Endometrial microvascular endothelial cells (primary cell): ENCODE results near the gene RHBG. TPM values are rescaled to one million over a fixed set of nuclear protein-coding genes. Genes with fewer than 3 reads are reported as not detected.
"Not testable (repeated sequence)": the region's sequence is repeated elsewhere in the genome, so short reads cannot be mapped to it uniquely, and the experiment has no call there.

Experiments
- in situ Hi-C: cut with HindIII; loops from 2 replicates; pipeline ENCODE4 v1.10.0; 2017; ENCODE audit warnings: low sequenced_read_pairs, low pct_unique_long_range_greater_than_20kb; ENCODE audit errors: inconsistent ontology term
- total RNA-seq: library from RNA; depleted of rRNA; stranded (reverse); fragments of >200 nt; gene quantifications from one replicate; pipeline ENCODE4 v1.2.3, GENCODE V29; 2015; ENCODE audit errors: inconsistent ontology term

The RHBG gene
- total RNA-seq, 1 donor from 2014 or later, result not detected

DNA sequence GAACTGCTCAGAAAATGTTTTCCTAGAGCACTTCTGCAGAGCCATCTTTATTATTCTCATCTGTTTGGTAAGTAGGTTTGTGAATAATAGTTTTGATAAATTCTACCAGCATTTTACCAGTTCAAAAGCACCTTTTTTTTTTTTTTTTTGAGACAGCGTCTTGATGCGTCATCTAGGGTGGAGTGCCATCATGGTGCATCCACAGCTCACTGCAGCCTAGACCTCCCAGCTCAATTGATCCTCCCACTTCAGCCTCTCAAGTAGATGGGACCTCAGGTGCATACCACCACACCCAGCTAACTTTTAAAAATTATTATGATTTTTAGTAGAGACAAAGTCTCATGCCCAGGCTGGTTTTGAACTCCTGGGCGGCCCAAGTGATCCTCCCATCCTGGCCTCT is 9.8 kb upstream of the RHBG start:
- in situ Hi-C loops, result no loop called here

- in situ Hi-C loops, result no loop called here
Observed at GRCh38 chr1:156359973-156360372, 9.0 kb upstream of the RHBG start.

- in situ Hi-C loops, result no loop called here
Observed at GRCh38 chr1:156360534-156360933, 8.5 kb upstream of the RHBG start.

- in situ Hi-C loops, result no loop called here
Observed at GRCh38 chr1:156365754-156366153, 3.3 kb upstream of the RHBG start.

- in situ Hi-C loops, result no loop called here
Observed at GRCh38 chr1:156366378-156367166, 2.4 kb upstream of the RHBG start.

DNA sequence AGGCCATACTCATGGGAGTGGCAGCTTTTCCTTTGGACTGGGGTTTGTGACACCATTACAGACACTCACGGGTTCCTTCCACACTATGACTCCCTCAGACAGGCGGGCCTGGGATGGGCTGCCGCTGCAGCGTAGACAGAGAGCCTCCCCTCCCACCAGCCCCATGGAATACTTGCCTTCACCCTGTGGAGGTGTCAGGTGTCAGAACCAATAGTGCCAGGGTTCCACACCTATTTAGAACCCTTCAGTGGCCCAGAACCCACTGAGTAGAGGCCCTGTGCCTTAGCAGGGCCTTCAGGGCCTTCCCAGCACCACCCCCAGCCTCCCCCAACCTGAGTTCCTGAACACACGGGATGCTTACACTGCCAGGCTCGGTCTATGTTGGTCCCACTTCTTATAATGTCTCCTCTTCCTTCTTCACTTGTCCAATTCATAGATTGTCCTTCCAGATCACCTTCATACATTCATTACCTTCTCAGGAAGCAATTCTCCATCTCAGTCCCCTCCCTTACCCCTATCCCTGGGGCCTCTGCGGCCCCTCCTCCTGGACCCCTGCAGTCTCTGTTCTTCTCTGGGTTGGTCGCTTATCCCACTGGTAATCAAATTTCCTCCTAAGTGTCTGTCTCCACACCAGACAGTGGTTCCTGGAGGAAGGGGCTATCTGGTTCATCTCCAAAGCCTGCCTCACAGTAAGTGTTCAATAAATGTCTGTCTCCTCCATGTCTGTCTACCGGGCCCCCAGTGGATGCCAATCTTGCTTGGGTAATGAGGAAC is 1.4 kb upstream of the RHBG start:
- in situ Hi-C loops, result no loop called here

DNA sequence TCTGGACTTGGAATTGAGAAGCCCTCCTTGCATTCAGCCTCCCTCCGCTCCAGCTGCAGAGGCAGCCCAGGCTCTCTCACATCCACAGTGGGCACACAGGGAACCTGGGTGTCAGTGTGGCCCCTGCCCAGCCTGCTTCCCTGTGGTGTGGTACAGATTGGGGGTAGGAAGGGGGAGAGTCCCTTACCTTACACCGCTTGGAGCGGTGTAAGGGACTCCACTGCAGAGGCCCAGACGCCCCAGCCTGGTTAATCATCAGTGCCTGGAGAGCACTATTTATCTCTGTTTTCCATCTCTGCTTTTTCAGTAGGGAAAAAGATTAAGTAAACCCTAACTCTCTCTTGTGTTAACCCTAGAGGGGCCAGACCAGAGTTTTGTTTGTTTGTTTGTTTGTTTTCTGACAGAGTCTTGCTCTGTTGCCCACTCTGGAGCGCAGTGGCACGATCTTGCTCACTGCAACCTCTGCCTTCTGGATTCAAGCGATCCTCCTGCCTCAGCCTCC is 803 bp upstream of the RHBG start:
- in situ Hi-C loops, result no loop called here

DNA sequence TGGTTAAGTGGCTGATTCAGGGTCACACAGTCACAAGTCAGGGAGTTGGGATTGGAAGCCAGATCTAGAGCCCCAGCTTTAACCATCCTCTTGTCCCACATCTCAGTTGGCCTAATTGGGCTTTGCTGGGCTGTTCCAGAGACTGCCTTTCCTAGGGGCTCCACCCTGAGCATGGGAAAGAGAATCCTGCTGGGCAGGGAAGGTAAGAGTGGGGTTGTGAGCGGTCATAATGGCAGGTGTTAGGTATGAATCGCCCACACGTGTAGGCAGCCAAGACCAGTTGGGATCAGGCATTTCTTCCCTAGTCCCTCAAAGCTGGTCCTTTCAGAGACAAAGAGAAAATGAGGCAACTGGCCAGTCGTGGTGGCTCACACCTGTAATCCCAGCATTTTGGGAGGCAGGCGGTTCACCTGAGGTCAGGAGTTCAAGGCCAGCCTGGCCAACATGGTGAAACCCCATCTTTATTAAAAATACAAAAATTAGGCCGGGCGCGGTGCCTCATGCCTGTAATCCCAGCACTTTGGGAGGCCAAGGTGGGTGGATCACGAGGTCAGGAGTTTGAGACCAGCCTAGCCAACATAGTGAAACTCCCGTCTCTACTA is 775 bp downstream of the RHBG start:
- in situ Hi-C loops, result not testable (repeated sequence)

DNA sequence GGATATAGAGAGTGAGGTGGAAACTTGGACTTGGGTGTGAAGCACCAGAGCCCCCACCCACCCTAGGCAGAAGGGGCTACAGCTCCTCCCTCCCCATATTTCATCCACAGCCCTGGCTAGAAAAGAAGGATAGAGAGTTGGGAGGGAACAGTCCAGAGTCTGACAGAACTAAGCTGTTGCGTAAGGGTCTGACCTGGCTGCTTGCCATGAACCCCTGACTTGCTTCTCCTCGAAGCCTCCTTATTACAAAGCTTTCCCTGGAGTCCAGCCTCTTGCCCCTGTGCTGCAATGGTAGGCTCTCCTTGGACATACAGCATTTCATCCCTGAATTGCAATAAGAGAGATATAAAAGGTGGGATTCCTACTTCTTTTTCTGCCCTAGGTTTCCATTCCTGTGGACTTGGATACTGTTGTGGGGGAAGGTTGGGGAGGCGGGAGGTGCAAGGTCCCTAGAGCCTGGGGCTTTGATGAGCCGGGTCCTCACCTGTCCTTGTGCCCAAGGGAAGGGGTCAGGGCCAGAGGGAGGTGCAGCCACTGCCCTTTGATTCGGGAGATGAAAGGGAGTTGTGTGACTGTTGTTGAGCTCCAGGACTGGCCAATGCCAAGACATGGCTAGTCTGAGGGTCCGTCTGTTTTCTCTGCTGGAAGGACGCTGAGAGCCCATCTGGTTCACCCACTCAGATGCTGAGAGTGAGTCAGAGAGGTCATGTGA is 2.7 kb downstream of the RHBG start:
- in situ Hi-C loops, result no loop called here

DNA sequence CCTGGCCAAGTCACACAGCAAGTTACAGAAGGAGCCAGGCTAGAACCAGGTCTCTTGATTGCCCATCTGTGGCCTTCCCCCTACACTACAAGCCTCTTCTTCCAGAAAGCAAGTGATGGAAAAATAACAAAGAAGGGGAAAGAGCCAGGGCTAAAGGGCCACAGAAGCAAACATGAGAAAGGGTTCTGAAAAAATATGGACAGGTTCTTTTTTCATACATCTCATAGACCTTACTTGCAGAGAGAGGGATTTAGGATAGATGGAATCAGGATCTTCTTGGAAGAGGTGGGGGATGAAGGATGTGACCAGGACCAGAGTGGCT is 3.2 kb downstream of the RHBG start:
- in situ Hi-C loops, result no loop called here

- in situ Hi-C loops, result no loop called here
Observed at GRCh38 chr1:156372876-156373275, 3.9 kb downstream of the RHBG start.

DNA sequence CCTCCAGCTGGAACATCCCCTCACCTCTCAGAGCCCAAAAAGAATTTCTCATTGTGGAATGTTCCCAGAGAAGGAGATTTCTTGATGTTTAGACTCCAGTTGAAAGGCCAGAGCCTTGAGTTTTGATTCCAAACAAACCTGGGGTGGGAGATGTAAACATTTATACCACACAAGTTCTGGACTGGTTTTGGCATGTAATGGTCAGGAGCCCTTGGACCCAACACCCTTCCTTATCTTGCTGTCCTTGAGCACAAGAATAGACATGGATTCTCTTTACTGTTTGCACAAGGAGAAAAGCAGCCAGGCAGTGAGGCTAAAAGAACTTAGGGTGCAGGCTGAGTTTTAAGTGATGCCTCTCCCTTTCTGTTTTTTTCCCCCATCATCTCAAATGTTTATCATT is 4.5 kb downstream of the RHBG start:
- in situ Hi-C loops, result no loop called here

DNA sequence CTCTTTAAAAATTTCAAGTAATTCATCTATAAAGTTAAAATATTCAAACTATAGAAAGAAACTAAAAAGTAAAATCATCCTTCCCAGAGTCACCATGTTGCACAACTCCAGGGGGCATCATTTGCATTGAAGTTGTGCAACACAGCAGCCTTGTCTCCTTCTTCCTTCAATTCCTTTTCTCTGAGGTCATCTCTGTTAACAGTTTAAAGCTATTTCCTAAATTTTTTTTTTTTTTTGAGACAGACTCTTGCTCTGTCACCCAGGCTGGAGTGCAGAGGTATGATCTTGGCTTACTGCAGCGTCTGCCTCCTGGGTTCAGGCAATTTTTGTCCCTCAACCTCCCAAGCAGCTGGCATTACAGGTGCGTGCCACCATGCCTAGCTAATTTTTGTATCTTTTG is 7.1 kb downstream of the RHBG start:
- in situ Hi-C loops, result no loop called here

DNA sequence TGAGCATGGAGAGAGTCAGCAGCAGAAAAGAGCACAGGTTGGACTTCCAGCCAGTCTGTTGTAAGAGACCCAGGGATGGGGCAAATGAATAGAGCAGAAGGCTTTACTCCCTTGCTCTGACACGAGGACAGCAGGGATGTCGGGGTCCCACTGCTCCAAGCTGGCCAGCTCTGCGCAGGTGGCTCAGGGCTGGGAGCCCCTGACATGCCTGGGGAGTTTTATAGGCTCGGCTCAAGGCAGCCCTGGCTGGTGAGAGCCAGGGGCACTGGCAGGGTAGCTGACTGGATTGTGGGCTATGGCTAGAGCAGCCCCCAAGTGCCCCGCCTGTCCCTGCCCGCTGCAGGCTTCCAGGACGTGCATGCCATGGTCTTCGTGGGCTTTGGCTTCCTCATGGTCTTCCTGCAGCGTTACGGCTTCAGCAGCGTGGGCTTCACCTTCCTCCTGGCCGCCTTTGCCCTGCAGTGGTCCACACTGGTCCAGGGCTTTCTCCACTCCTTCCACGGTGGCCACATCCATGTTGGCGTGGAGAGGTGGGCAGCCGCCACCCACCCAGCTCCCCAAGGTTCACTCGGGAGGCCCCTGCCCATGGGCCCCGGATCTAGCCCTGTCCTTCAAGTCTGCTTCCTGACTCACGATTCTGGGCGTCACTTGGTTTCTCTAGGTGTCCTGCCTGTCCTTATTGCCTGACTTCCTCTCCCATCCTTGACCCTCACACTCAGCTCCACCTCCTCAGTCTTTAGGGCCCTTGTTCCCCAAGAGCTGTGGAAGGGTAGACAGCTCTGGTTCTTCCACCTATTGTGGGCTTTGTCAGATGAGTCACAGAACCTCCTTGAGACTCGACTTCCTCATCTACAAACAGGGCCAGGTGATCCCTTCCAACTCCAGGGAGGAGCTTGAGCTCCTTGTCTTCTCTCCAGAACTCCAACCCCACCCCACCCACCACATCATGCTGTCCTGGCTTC is 8.2 kb downstream of the RHBG start:
- in situ Hi-C loops, result no loop called here

DNA sequence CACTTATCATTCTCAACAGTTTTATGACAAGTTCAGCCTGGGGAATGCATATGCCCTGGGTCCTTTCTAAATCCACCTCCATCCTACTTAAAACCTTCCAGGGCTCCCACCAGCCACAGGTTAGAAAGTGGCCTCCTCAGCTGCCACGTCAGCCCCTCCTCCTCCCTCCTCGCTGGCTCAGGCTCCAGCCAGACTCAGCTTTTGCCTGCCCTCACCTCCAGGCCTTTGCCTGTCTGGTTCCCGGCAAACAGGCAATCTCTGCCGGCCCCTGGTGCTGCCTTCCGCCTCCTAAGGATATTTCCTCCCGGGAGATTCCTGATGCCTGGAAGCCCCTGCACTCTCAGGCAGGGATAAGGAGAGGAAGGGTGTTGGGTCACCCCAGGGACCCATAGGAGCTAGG is 9.5 kb downstream of the RHBG start:
- in situ Hi-C loops, result no loop called here

DNA sequence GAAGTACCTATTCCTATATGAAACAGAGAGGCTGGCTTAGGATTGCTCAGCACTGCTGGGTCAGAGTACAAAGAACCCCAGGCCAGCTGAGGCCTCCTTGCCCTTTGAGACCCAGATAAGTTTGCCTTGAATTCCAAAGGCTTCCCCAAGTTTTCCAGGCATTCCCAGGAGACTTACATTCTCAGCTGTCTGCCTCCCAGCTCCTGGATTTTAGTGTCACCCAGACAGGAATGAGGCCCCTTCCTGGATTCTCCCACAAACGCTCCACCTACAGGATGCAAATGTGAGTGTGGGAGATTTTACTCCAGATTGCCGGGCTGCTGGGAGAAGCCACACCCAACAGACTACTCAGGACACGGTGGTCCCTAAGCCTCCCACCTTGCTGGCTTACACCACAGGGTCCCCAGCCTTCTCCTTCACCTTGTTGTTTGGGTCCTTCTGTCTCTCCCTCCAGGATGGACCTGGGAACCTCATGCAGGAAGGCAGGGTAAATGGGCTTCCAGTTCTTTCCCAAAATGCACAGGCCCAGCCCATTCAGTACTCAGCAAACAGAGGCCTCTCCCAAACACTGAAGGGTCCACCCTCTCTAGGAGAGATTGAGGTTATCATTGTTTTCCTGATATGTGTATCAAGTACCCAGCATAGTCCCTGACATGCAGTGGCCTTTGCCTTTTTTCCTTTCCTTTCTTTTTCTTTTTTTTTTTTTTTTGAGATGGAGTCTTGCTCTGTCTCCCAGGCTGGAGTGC is 10.6 kb downstream of the RHBG start:
- in situ Hi-C loops, result no loop called here

- in situ Hi-C loops, result no loop called here
Observed at GRCh38 chr1:156382561-156382960, 13.6 kb downstream of the RHBG start.

DNA sequence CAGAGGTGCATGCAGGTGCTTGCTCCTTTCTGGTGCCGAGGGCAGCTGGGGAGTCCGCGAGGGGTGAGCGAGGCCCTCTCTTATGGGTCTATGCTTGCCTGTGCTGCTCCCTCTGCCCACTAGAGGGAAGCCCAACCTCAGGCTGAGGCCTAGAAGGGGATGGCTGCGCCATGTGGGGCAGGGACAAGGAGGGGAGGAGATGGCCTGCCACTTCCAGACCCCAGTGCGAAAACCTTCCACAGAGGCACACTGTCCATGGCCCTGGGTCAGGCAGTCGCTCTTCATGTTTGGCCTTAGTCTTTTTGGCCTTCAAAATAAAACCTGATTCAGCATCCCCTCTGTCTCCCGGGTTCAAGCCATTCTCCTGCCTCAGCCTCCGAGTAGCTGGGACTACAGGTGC is 14.0 kb downstream of the RHBG start:
- in situ Hi-C loops, result no loop called here
